NT2/D1 (cell line): ENCODE data around the gene ACOX1.
A peak's percentile ranks its signal among the peaks of the same experiment; 100 is the strongest.

Experiments
- DNase-seq: peaks from one replicate; pipeline ENCODE4 v3.0.0-alpha.2; 2011; ENCODE audit warnings: low read depth, low spot score
- H3K27me3 ChIP-seq: 2 replicates; pipeline ENCODE4 v1.6.0; 2011; ENCODE audit warnings: mild to moderate bottlenecking; ENCODE audit not compliant: insufficient read length, insufficient read depth
- H3K36me3 ChIP-seq: 2 replicates; pipeline ENCODE4 v1.6.1; 2011; ENCODE audit warnings: mild to moderate bottlenecking, low read length, mixed read lengths; ENCODE audit not compliant: insufficient read depth, insufficient read length
- H3K4me1 ChIP-seq: 2 replicates; pipeline ENCODE4 v1.5.1; 2011; ENCODE audit not compliant: insufficient read depth, insufficient read length
- H3K4me3 ChIP-seq: 2 replicates; pipeline ENCODE4 v1.5.1; 2011; ENCODE audit warnings: low read depth; ENCODE audit not compliant: insufficient read length
- H3K9ac ChIP-seq: 2 replicates; pipeline ENCODE4 v1.6.0; 2011; ENCODE audit warnings: low read depth; ENCODE audit not compliant: insufficient read length
- H3K9me3 ChIP-seq: 2 replicates; pipeline ENCODE4 v1.5.1; 2011; ENCODE audit warnings: mild to moderate bottlenecking, low read length; ENCODE audit not compliant: insufficient read depth
- SUZ12 ChIP-seq: IDR thresholded peaks from 2 replicates; pipeline ENCODE4 v1.6.1; 2011; ENCODE audit not compliant: insufficient read length, insufficient read depth; ENCODE audit errors: extremely low read depth
- YY1 ChIP-seq: IDR thresholded peaks from 2 replicates; pipeline ENCODE4 v1.6.1; 2011; ENCODE audit not compliant: insufficient read length, insufficient read depth
- ZNF274 ChIP-seq: IDR thresholded peaks from 2 replicates; pipeline ENCODE4 v1.6.1; 2011; ENCODE audit warnings: mild to moderate bottlenecking, low read depth, low read length

Gene ACOX1

GRCh38 chr17:75985986-75986385, 7.0 kb upstream of the ACOX1 start:
- TF ChIP-seq ZNF274, result no peak
- no peak for TF ChIP-seq SUZ12
- no peak for TF ChIP-seq YY1

GRCh38 chr17:75983501-75984181, 4.7 kb upstream of the ACOX1 start:
- H3K4me3 ChIP-seq, result no peak overlapping the region
- peak overlapping the region; percentile 34 for H3K9ac ChIP-seq
- no peaks in the 10 kb centered on the region for H3K36me3 ChIP-seq
- peak; percentile 69 for DNase-seq
- H3K9me3 ChIP-seq, result no peaks in the 10 kb centered on the region
- H3K4me1 ChIP-seq, result peaks cover 9% of the 10 kb centered on the region
- TF ChIP-seq SUZ12 (no peak), YY1 (no peak), ZNF274 (no peak)
- H3K27me3 ChIP-seq, result no peaks in the 10 kb centered on the region

More at GRCh38 chr17:75985986-75986385, 7.0 kb upstream of the ACOX1 start:
- no peak overlapping the region for H3K9ac ChIP-seq
- H3K4me3 ChIP-seq, result no peak overlapping the region
- H3K4me1 ChIP-seq, result peaks cover 9% of the 10 kb centered on the region
- no peak for DNase-seq
- H3K27me3 ChIP-seq, result no peaks in the 10 kb centered on the region
- no peaks in the 10 kb centered on the region for H3K36me3 ChIP-seq
- no peaks in the 10 kb centered on the region for H3K9me3 ChIP-seq

- H3K9me3 ChIP-seq, result no peaks in the 10 kb centered on the region
- peaks cover 9% of the 10 kb centered on the region for H3K4me1 ChIP-seq
- H3K9ac ChIP-seq, result peak overlapping the region; percentile 54
- TF ChIP-seq YY1, result no peak
- no peak for TF ChIP-seq ZNF274
- TF ChIP-seq SUZ12, result no peak
- no peak for DNase-seq
- no peak overlapping the region for H3K4me3 ChIP-seq
- no peaks in the 10 kb centered on the region for H3K27me3 ChIP-seq
- peaks cover 9% of the 10 kb centered on the region for H3K36me3 ChIP-seq
Observed at GRCh38 chr17:75981019-75981615, 2.2 kb upstream of the ACOX1 start.

- DNase-seq, result no peak
- Histone ChIP-seq H3K4me3 (peak overlapping the region; percentile 91), H3K4me1 (peaks cover 9% of the 10 kb centered on the region), H3K36me3 (peaks cover 15% of the 10 kb centered on the region), H3K27me3 (no peaks in the 10 kb centered on the region), H3K9me3 (no peaks in the 10 kb centered on the region), H3K9ac (peak overlapping the region; percentile 92)
- TF ChIP-seq YY1 (no peak), SUZ12 (no peak), ZNF274 (no peak)
Observed at GRCh38 chr17:75980188-75981018, 1.4 kb upstream of the ACOX1 start.

- peak overlapping the region; percentile 91 for H3K4me3 ChIP-seq
- TF ChIP-seq SUZ12, result no peak
- no peak for TF ChIP-seq ZNF274
- peak; percentile 31 for TF ChIP-seq YY1
Observed at GRCh38 chr17:75979705-75980187, 780 bp upstream of the ACOX1 start.

GRCh38 chr17:75976175-75976848, 2.7 kb downstream of the ACOX1 start:
- Histone ChIP-seq H3K36me3 (peaks cover 35% of the 10 kb centered on the region), H3K4me1 (no peaks in the 10 kb centered on the region), H3K4me3 (no peak overlapping the region), H3K9me3 (no peaks in the 10 kb centered on the region), H3K27me3 (no peaks in the 10 kb centered on the region), H3K9ac (no peak overlapping the region)
- DNase-seq, result no peak
- TF ChIP-seq ZNF274 (no peak), SUZ12 (no peak), YY1 (no peak)

More at GRCh38 chr17:75979705-75980187, 780 bp upstream of the ACOX1 start:
- H3K27me3 ChIP-seq, result no peaks in the 10 kb centered on the region
- peak overlapping the region; percentile 92 for H3K9ac ChIP-seq
- H3K36me3 ChIP-seq, result peaks cover 19% of the 10 kb centered on the region
- DNase-seq, result no peak
- H3K4me1 ChIP-seq, result peaks cover 7% of the 10 kb centered on the region
- H3K9me3 ChIP-seq, result no peaks in the 10 kb centered on the region
